ENCODE measurements around the gene ZNF140.
A peak's percentile ranks its signal among the peaks of the same experiment; 100 is the strongest.

ZNF140 gene

DNA sequence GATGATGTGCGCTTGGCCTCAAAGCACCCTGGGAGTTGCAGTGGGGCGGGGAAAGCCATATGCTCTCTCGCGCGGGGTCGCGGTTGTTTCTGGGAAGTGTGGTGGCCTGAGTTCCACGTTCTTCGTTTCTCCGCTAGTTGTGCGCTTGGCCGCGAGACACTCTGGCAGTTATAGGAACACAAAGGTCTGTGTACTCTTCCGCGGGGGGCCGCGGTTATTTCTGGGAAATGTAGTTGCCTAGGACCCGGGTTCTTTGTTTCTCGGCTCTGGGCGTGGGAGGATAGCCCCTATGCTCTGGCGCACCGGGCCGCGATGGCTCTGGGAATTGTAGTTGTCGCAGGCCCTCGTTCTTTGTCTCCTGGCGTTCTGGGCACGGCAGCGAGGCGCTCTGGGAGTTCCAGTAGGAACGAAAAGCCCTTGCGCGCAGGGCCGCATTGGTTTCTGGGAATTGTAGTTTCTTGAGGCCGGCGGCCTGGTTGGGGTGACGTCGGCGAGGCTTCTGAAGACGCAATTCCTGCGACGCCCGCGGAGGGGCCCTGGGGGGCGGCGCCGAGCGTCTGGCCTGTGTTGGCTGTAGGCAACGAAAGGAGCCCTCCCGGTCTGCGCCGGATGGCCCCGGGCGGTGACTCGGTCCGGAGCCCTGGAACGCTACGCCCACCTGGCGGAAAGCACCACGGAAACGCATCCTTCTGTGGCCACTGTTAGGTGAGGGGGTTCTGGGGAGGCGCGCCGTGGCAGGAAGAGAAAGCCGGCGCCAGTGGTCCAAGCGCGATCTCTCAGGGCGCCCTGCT is at the start of gene ZNF140:
ZNF140 (plus strand) TSS at position 556 of the 791 bp plus-strand sequence. CDS start 398 bp downstream, outside the sequence.
- TF ChIP-seq ZNF274 (IDR thresholded peaks at IDR 0.05; ENCODE audit: low read depth, low read length), result no peak
- peak within 1 kb of the TSS; percentile 63 for H3K4me3 ChIP-seq (ENCODE audit: low read length)

- peak within 1 kb of the TSS; percentile 85 for H3K4me3 ChIP-seq (ENCODE audit: low read length)
- TF ChIP-seq ZNF274 (IDR thresholded peaks at IDR 0.05; ENCODE audit: low read depth, low read length), result no peak
Observed at GRCh38 chr12:133037207-133038005, 43.3 kb upstream of the ZNF140 start, which contains the start of gene ZNF84. TSS of gene ZNF84 (plus strand) at chr12:133037509. CDS start at chr12:133041468, 3,959 bp downstream.

DNA sequence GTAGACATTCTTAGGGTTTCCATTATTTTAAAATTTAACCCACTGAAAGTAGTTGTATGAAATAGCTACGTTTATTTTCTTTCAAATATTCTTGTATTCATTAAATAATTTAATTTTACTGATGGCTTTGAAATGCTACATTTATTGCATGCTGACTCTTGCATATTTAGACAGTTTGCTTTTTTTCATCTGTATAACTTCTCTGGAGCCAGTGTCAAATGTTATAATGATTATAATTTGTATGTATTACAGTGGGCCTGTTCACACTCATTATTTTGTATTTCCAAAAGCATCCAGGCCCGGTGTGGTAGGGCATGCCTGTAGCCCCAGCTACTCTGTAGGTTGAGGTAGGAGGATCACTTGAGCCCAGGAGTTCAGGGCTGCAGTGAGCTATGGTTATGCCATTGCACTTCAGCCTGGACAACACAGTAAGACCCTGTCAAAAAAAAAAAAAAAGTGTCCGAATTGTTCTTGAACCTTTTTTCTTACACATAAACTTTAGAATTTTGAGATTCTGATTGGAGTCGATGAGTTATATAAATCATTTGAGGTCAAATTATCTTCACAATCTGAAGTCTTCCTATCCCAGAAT is 42.5 kb upstream of the ZNF140 start:
- H3K4me3 ChIP-seq (ENCODE audit: low read length), result peak overlapping the region; percentile 85
- no peak for TF ChIP-seq ZNF274 (IDR thresholded peaks at IDR 0.05; ENCODE audit: low read depth, low read length)

GRCh38 chr12:133046698-133047097 is 34.0 kb upstream of the ZNF140 start:
- no peak for TF ChIP-seq ZNF274 (IDR thresholded peaks at IDR 0.05; ENCODE audit: low read depth, low read length)
- no peak overlapping the region for H3K4me3 ChIP-seq (ENCODE audit: low read length)

DNA sequence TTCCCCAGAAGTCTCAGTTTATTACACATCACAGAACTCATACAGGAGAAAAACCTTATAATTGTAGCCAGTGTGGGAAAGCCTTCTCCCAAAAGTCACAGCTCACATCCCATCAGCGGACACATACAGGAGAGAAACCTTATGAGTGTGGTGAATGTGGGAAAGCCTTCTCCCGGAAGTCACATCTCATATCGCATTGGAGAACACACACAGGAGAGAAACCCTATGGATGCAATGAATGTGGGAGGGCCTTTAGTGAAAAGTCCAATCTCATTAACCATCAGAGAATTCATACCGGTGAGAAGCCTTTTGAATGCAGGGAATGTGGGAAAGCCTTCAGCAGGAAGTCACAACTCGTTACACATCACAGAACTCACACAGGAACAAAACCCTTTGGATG is 23.3 kb upstream of the ZNF140 start:
- H3K4me3 ChIP-seq (ENCODE audit: low read length), result no peak overlapping the region
- no peak for TF ChIP-seq ZNF274 (IDR thresholded peaks at IDR 0.05; ENCODE audit: low read depth, low read length)

DNA sequence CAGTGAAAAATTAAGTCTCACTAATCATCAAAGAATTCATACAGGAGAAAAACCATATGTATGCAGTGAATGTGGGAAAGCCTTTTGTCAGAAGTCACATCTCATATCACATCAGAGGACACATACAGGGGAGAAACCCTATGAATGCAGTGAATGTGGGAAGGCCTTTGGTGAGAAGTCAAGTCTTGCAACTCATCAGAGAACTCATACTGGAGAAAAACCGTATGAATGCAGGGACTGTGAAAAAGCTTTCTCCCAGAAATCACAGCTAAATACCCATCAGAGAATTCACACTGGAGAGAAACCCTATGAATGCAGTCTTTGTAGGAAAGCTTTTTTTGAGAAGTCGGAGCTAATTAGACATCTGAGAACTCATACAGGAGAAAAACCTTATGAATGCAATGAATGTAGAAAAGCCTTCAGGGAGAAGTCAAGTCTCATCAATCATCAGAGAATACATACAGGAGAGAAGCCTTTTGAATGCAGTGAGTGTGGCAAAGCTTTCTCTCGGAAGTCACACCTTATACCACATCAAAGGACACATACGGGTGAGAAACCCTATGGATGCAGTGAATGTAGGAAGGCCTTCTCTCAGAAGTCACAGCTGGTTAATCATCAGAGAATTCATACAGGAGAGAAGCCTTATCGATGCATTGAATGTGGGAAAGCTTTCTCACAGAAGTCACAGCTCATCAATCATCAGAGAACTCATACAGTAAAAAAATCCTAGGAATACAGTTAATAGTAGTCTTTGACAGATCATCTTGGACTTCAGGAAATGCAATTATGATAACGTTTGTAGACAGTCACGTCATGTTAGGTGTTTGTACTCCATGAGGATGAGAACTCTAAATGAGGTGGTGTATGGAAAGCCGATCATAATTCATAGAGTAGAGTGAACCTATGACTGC is 22.3 kb upstream of the ZNF140 start:
- peak; percentile 100 for TF ChIP-seq ZNF274 (IDR thresholded peaks at IDR 0.05; ENCODE audit: low read depth, low read length)
- H3K4me3 ChIP-seq (ENCODE audit: low read length), result no peak overlapping the region

GRCh38 chr12:133061954-133062353 is 18.8 kb upstream of the ZNF140 start:
- H3K4me3 ChIP-seq (ENCODE audit: low read length), result no peak overlapping the region
- TF ChIP-seq ZNF274 (IDR thresholded peaks at IDR 0.05; ENCODE audit: low read depth, low read length), result no peak

GRCh38 chr12:133063556-133063955 is 17.2 kb upstream of the ZNF140 start:
- no peak for TF ChIP-seq ZNF274 (IDR thresholded peaks at IDR 0.05; ENCODE audit: low read depth, low read length)
- no peak overlapping the region for H3K4me3 ChIP-seq (ENCODE audit: low read length)

- TF ChIP-seq ZNF274 (IDR thresholded peaks at IDR 0.05; ENCODE audit: low read depth, low read length), result no peak
- no peak overlapping the region for H3K4me3 ChIP-seq (ENCODE audit: low read length)
Observed at GRCh38 chr12:133073836-133074235, 6.9 kb upstream of the ZNF140 start.

- H3K4me3 ChIP-seq (ENCODE audit: low read length), result peak overlapping the region; percentile 63
- TF ChIP-seq ZNF274 (IDR thresholded peaks at IDR 0.05; ENCODE audit: low read depth, low read length), result no peak
Observed at GRCh38 chr12:133080026-133080367, 726 bp upstream of the ZNF140 start.

- no peak for TF ChIP-seq ZNF274 (IDR thresholded peaks at IDR 0.05; ENCODE audit: low read depth, low read length)
- peak overlapping the region; percentile 63 for H3K4me3 ChIP-seq (ENCODE audit: low read length)
Observed at GRCh38 chr12:133081159-133081780, 547 bp downstream of the ZNF140 start.

GRCh38 chr12:133083345-133083744 is 2.6 kb downstream of the ZNF140 start:
- TF ChIP-seq ZNF274 (IDR thresholded peaks at IDR 0.05; ENCODE audit: low read depth, low read length), result no peak

GRCh38 chr12:133105620-133106019 is 24.9 kb downstream of the ZNF140 start:
- H3K4me3 ChIP-seq (ENCODE audit: low read length), result no peak overlapping the region
- TF ChIP-seq ZNF274 (IDR thresholded peaks at IDR 0.05; ENCODE audit: low read depth, low read length), result no peak; the same call in 1 of the 2 replicates

More at GRCh38 chr12:133083345-133083744, 2.6 kb downstream of the ZNF140 start:
- no peak overlapping the region for H3K4me3 ChIP-seq (ENCODE audit: low read length)
